Measurements from ENCODE around the gene STARD6. TPM values are rescaled to one million over a fixed set of nuclear protein-coding genes. Genes with fewer than 3 reads are reported as not detected.

Gene STARD6
- total RNA-seq, 4 donors from 2014 or later, result not detected

- Histone ChIP-seq H3K36me3 (no peaks in the 10 kb centered on the region), H3K27me3 (no peaks in the 10 kb centered on the region), H3K27ac (no peak overlapping the region), H3K4me1 (peaks cover 10% of the 10 kb centered on the region), H3K4me3 (peak overlapping the region; percentile 72), H3K9me3 (no peaks in the 10 kb centered on the region)
- 78% methylated on average over 6 of the region's 6 CpGs for WGBS
- no peak for DNase-seq (ENCODE audit: low spot score in 2 of 2)
- TF ChIP-seq EP300 (IDR thresholded peaks at IDR 0.05) (no peak), CTCF (IDR thresholded peaks at IDR 0.05) (no peak), POLR2A (IDR thresholded peaks at IDR 0.05) (no peak), POLR2AphosphoS5 (IDR thresholded peaks at IDR 0.05) (no peak)
These were observed 1.6 kb upstream of the STARD6 start for GRCh38 chr18:54359233-54359632.

- Histone ChIP-seq H3K4me3 (peak overlapping the region; percentile 72), H3K9me3 (no peaks in the 10 kb centered on the region), H3K36me3 (no peaks in the 10 kb centered on the region), H3K27me3 (no peaks in the 10 kb centered on the region), H3K4me1 (peaks cover 10% of the 10 kb centered on the region), H3K27ac (no peak overlapping the region)
- no peak for TF ChIP-seq EP300 (IDR thresholded peaks at IDR 0.05)
- TF ChIP-seq CTCF (IDR thresholded peaks at IDR 0.05), result no peak
- no peak for TF ChIP-seq POLR2AphosphoS5 (IDR thresholded peaks at IDR 0.05)
- TF ChIP-seq POLR2A (IDR thresholded peaks at IDR 0.05), result no peak
- WGBS, result 4% methylated on average over 21 of the region's 21 CpGs
- DNase-seq (ENCODE audit: low spot score in 2 of 2), result no peak
These were observed 910 bp upstream of the STARD6 start for GRCh38 chr18:54358495-54359040.

- peak in 1 of 2 donors; percentile 59 for DNase-seq (ENCODE audit: low spot score in 2 of 2)
- Histone ChIP-seq H3K4me1 (peaks cover 10% of the 10 kb centered on the region), H3K9me3 (no peaks in the 10 kb centered on the region), H3K27ac (no peak overlapping the region), H3K36me3 (no peaks in the 10 kb centered on the region), H3K27me3 (no peaks in the 10 kb centered on the region), H3K4me3 (peak overlapping the region; percentile 72)
- 5% methylated on average over 9 of the region's 15 CpGs for WGBS
- no peak for TF ChIP-seq CTCF (IDR thresholded peaks at IDR 0.05)
- TF ChIP-seq EP300 (IDR thresholded peaks at IDR 0.05), result no peak
- TF ChIP-seq POLR2AphosphoS5 (IDR thresholded peaks at IDR 0.05), result no peak
- no peak for TF ChIP-seq POLR2A (IDR thresholded peaks at IDR 0.05)
These were observed 487 bp downstream of the STARD6 start for GRCh38 chr18:54357082-54357659.

GRCh38 chr18:54351186-54351585, 6.5 kb downstream of the STARD6 start:
- TF ChIP-seq EP300 (IDR thresholded peaks at IDR 0.05) (no peak), CTCF (IDR thresholded peaks at IDR 0.05) (no peak), POLR2A (IDR thresholded peaks at IDR 0.05) (no peak), POLR2AphosphoS5 (IDR thresholded peaks at IDR 0.05) (no peak)
- Histone ChIP-seq H3K4me1 (no peaks in the 10 kb centered on the region), H3K27ac (no peak overlapping the region), H3K4me3 (no peak overlapping the region), H3K9me3 (no peaks in the 10 kb centered on the region), H3K36me3 (no peaks in the 10 kb centered on the region), H3K27me3 (no peaks in the 10 kb centered on the region)
- 87% methylated on average over 1 of the region's 1 CpG for WGBS
- DNase-seq (ENCODE audit: low spot score in 2 of 2), result no peak

GRCh38 chr18:54338230-54338629, 19.4 kb downstream of the STARD6 start:
- no peaks in the 10 kb centered on the region for H3K27me3 ChIP-seq
- TF ChIP-seq POLR2AphosphoS5 (IDR thresholded peaks at IDR 0.05) (no peak), CTCF (IDR thresholded peaks at IDR 0.05) (no peak), POLR2A (IDR thresholded peaks at IDR 0.05) (no peak), EP300 (IDR thresholded peaks at IDR 0.05) (no peak)
- peaks cover 4% of the 10 kb centered on the region for H3K9me3 ChIP-seq
- WGBS, result 88% methylated on average over 4 of the region's 4 CpGs
- H3K4me1 ChIP-seq, result no peaks in the 10 kb centered on the region
- DNase-seq (ENCODE audit: low spot score in 2 of 2), result no peak
- no peaks in the 10 kb centered on the region for H3K36me3 ChIP-seq
- H3K27ac ChIP-seq, result no peak overlapping the region
- no peak overlapping the region for H3K4me3 ChIP-seq
